Calu3 (cell line): Measurements from ENCODE around the gene AMER3. TPM values are rescaled to one million over a fixed set of nuclear protein-coding genes. Genes with fewer than 3 reads are reported as not detected.
A peak's percentile ranks its signal among the peaks of the same experiment; 100 is the strongest.

Experiments used
- BruUV-seq: library from RNA; stranded (reverse); fragments of 400-500 nt; replicated peaks from 2 replicates; lab custom pipeline; 2021; lab: Mats Ljungman, UMichigan
- CTCF ChIA-PET: fragments of 300-600 bp; sonication (Branson Sonifier 250); formaldehyde crosslinking; loops from one replicate; lab custom pipeline; 2022; ENCODE audit warnings: antibody characterized with exemption; lab: Charles Lee
- DNase-seq: peaks from one replicate; pipeline ENCODE4 v3.0.0; 2022
- H3K27ac Mint-ChIP-seq: one replicate; pipeline ENCODE4 v1.8.0; 2022; ENCODE audit warnings: mixed read lengths; ENCODE audit not compliant: unreplicated experiment
- H3K27me3 Mint-ChIP-seq: one replicate; pipeline ENCODE4 v1.8.0; 2022; ENCODE audit warnings: mixed read lengths; ENCODE audit not compliant: unreplicated experiment
- H3K36me3 Mint-ChIP-seq: one replicate; pipeline ENCODE4 v1.8.0; 2022; ENCODE audit warnings: mild to moderate bottlenecking, moderate library complexity, mixed read lengths; ENCODE audit not compliant: insufficient read depth, unreplicated experiment
- H3K4me1 Mint-ChIP-seq: one replicate; pipeline ENCODE4 v1.8.0; 2022; ENCODE audit warnings: mild to moderate bottlenecking, low read depth, mixed read lengths; ENCODE audit not compliant: unreplicated experiment
- H3K4me3 Mint-ChIP-seq: one replicate; pipeline ENCODE4 v1.8.0; 2022; ENCODE audit warnings: mild to moderate bottlenecking, low read depth, moderate library complexity, mixed read lengths; ENCODE audit not compliant: unreplicated experiment
- H3K9me3 Mint-ChIP-seq: one replicate; pipeline ENCODE4 v1.8.0; 2022; ENCODE audit warnings: low read depth, mixed read lengths; ENCODE audit not compliant: unreplicated experiment
- CTCF ChIP-seq: fragments of 200-600 bp; IDR thresholded peaks from one replicate; pipeline ENCODE4 v1.8.0; 2022; ENCODE audit warnings: antibody characterized with exemption; ENCODE audit not compliant: unreplicated experiment
- intact Hi-C: fragments of 100-400 bp; cut with micrococcal nuclease; formaldehyde crosslinking; loops from one replicate; pipeline ENCODE4 v1.10.0; 2022; ENCODE audit not compliant: unreplicated experiment
- total RNA-seq: library from RNA; stranded (reverse); gene quantifications from 2 replicates; pipeline ENCODE4 v1.2.3, GENCODE V29; 2022

The AMER3 gene
- total RNA-seq, 1 experiment from 2014 or later, result not detected

GRCh38 chr2:130791617-130791939, 36.2 kb downstream of the AMER3 start:
- intact Hi-C loops, result no loop called here
- CTCF ChIA-PET, result no interaction called here
- BruUV-seq, result no TSS peak

GRCh38 chr2:130795431-130795830, 40.1 kb downstream of the AMER3 start:
- peaks cover 4% of the 10 kb centered on the region for H3K27me3 Mint-ChIP-seq
- no peak overlapping the region for H3K4me3 Mint-ChIP-seq
- no peak for TF ChIP-seq CTCF
- CTCF ChIA-PET, result interaction anchor here (1.0 kb wide), 2 partner anchors 78 to 125 kb away, joined by 4 to 8 read pairs; no protein-coding TSS in a partner anchor
- H3K27ac Mint-ChIP-seq, result no peak overlapping the region
- H3K9me3 Mint-ChIP-seq, result no peaks in the 10 kb centered on the region
- no peaks in the 10 kb centered on the region for H3K4me1 Mint-ChIP-seq
- no TSS peak for BruUV-seq
- DNase-seq, result no peak
- H3K36me3 Mint-ChIP-seq, result no peaks in the 10 kb centered on the region
- intact Hi-C loops, result no loop called here

More at GRCh38 chr2:130791617-130791939, 36.2 kb downstream of the AMER3 start:
- Mint-ChIP-seq H3K27ac (no peak overlapping the region), H3K4me1 (no peaks in the 10 kb centered on the region), H3K36me3 (no peaks in the 10 kb centered on the region), H3K9me3 (no peaks in the 10 kb centered on the region), H3K27me3 (peaks cover 23% of the 10 kb centered on the region), H3K4me3 (no peak overlapping the region)
- DNase-seq, result no peak
- no peak for TF ChIP-seq CTCF

- no peak for DNase-seq
- Mint-ChIP-seq H3K9me3 (no peaks in the 10 kb centered on the region), H3K4me3 (no peak overlapping the region), H3K36me3 (no peaks in the 10 kb centered on the region), H3K4me1 (no peaks in the 10 kb centered on the region), H3K27ac (no peak overlapping the region), H3K27me3 (no peaks in the 10 kb centered on the region)
- intact Hi-C loops, result no loop called here
- no TSS peak for BruUV-seq
- CTCF ChIA-PET, result interaction anchor here (1.0 kb wide), 2 partner anchors 78 to 124 kb away, joined by 4 to 8 read pairs; no protein-coding TSS in a partner anchor
- TF ChIP-seq CTCF, result no peak
These were observed 41.0 kb downstream of the AMER3 start for GRCh38 chr2:130796290-130796689.

GRCh38 chr2:130797493-130798435, 42.4 kb downstream of the AMER3 start:
- H3K4me3 Mint-ChIP-seq, result peak overlapping the region; percentile 70
- TF ChIP-seq CTCF, result peak; percentile 85
- H3K27me3 Mint-ChIP-seq, result no peaks in the 10 kb centered on the region
- intact Hi-C loops, result loop anchor here (1.0 kb wide), 2 partner anchors 76 to 123 kb away; no protein-coding TSS in a partner anchor
- no peaks in the 10 kb centered on the region for H3K9me3 Mint-ChIP-seq
- H3K36me3 Mint-ChIP-seq, result no peaks in the 10 kb centered on the region
- no peak overlapping the region for H3K27ac Mint-ChIP-seq
- BruUV-seq, result no TSS peak
- no peaks in the 10 kb centered on the region for H3K4me1 Mint-ChIP-seq
- CTCF ChIA-PET, result interaction anchor here (0.5 to 1.5 kb wide), 12 partner anchors 27 to 191 kb away, joined by 3 to 34 read pairs (median 4); partner anchors contain the start of gene ARHGEF4
- peak; percentile 95 for DNase-seq
